Measurements from ENCODE around the gene ZBTB20.

The ZBTB20 gene

GRCh38 chr3:114293838-114294535, 853.1 kb downstream of the ZBTB20 start, which contains the start of gene TIGIT:
TSS of gene TIGIT (plus strand) at chr3:114294028. CDS start at chr3:114294062, 34 bp downstream.
- no peak for DNase-seq (ENCODE audit: low read depth in 2 of 2)

GRCh38 chr3:114290911-114291901, 855.9 kb downstream of the ZBTB20 start:
- peak; percentile 88 to 96 for DNase-seq (ENCODE audit: low read depth in 2 of 2)

GRCh38 chr3:114286266-114286665, 860.8 kb downstream of the ZBTB20 start:
- DNase-seq (ENCODE audit: low read depth in 2 of 2): no peak

DNA sequence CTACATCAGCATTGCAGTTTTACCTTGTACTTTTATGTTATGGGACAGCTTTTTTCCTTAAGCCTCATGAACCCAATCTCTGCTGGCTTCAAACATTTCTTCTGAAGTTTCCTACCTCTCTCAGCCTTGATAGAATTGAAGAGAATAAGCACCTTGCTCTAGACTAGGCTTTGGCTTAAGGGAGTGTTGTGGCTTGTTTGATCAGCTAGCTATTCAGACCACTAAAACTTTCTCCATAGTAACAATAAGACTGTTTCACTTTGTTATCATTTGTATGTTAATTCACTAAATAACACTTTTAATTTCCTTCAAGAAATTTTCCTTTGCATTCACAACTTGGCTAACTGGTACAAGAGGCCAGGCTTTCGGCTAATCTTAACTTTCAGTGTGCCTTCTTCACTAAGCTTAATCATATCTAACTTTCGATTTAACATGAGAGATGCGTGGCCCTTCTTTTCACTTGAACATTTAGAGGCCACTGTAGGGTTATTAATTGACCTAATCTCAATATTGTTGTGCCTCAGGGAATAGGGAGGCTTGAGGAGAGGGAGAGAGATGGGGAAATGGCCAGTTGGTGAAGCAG, 861.3 kb downstream of the ZBTB20 start:
- DNase-seq (ENCODE audit: low read depth in 2 of 2): no peak

- no peak for DNase-seq (ENCODE audit: low read depth in 2 of 2)
These were observed 862.4 kb downstream of the ZBTB20 start for GRCh38 chr3:114284644-114285043.
